GM15510 (cell line): ENCODE data around the gene DHX38.

Experiments
- POLR2A ChIP-seq: IDR thresholded peaks from 3 replicates; pipeline ENCODE4 v1.6.1; 2011; ENCODE audit warnings: borderline replicate concordance; ENCODE audit not compliant: insufficient read length; ENCODE audit errors: extremely low read depth

DHX38 gene

DNA sequence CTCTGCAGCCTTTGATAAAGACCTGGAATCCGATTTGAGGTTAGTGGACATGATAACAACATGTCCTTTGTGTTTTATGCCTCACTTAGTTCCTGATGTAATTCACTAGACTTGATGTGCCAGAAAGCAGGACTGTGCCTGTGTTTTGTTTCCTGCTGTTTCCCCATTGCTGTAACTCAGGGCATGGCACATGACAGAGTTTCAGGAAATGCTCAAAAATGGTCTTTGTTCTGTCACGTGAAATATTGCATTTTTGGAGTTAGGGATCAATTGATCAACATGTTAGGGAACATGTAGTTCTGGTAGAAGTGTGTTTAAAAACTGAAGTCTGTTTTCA, 32.8 kb downstream of the DHX38 start:
- no peak for TF ChIP-seq POLR2A

- TF ChIP-seq POLR2A, result no peak
Observed at GRCh38 chr16:72128701-72129100, 35.1 kb downstream of the DHX38 start.

- no peak for TF ChIP-seq POLR2A
Observed at GRCh38 chr16:72129976-72130656, 36.5 kb downstream of the DHX38 start.

DNA sequence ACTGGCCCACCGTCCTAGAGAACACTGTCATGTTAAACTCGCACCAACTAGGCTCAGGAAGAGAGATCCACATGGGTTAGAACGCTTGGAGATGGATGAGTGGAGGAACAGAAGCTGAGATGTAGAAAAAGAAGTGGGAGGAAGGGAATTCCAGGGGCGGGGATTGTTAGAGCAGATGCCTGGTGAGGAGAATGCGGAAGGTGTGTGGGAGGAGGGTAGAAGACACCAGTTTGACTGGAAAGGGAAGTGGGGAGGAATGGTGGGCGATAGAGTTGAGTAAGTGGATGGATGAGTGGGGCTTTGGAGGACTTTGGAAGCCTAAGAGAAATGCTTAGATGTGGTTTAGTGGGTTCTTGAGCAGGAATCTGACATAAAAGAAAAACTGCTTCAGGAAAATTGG, 37.4 kb downstream of the DHX38 start:
- no peak for TF ChIP-seq POLR2A

DNA sequence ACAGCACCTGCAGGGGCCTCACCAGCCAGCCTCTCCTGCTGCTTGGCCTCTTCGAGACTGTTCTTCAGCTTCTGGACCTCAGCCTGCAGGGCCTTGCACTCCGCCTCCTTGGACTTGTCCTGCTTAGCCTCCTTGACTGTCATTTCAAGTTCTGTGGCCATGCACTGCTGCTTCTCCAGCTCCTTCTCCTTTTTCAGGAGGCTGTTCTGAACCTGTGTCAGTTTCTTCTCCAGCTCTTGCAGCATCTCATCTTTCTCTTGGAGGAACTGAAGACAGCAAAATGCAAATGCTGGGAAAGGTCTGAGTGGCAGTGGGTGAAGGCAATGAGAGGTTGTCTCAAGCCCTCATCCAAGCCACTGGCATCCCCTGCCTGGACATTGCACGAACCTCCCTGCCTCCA, 39.1 kb downstream of the DHX38 start:
- TF ChIP-seq POLR2A, result no peak

DNA sequence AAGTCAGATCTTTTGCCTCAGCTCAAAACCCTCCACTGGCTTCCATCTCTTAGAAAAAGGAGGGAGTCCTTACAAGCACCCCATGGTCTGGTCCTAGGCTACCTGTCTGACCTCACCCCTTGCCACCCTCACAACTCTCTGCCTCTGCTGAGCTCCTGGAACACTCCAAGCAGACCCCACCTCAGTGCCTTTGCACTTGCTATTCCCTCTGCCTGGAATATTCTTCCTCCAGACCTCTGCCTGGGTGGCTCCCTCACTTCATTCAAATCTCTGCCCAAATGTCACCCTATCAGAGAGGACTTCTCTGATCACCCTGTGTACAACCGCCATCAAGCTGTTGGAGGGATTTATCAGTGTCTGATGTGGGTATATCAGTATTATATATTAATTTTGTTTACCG, 40.9 kb downstream of the DHX38 start:
- no peak for TF ChIP-seq POLR2A

DNA sequence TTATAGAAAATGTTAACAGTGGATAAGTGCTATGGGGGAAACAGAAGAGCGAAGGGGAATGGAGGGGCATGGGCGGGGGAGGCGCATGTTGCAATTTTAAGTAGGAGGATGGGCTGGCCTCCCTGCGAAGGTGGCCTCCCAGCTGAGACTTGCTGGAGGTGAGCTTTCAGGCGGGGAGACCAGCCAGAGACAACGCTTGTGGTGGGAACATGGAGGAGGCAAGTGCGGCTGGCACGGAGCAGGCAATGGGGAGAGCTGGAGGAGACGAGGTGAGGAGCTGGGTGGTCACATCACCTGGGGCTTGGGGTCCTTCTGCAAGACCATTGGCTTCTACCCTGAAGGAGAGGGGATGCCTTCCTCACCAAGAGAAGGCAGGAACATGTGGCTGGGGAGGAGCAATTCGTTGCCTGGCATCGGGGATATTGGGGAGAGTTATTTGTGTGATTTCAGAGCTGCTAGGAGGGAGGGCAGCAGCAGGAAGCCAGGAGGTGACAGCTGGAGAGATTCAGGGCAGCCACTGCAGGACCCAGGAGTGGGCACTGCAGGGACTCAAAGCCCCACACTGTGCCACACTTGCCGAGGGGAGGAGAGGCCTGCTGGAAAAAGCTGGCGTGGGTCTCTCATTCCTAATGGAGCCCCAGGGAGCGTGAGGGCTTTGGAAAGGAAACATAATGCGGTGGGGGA, 43.9 kb downstream of the DHX38 start:
- no peak for TF ChIP-seq POLR2A

DNA sequence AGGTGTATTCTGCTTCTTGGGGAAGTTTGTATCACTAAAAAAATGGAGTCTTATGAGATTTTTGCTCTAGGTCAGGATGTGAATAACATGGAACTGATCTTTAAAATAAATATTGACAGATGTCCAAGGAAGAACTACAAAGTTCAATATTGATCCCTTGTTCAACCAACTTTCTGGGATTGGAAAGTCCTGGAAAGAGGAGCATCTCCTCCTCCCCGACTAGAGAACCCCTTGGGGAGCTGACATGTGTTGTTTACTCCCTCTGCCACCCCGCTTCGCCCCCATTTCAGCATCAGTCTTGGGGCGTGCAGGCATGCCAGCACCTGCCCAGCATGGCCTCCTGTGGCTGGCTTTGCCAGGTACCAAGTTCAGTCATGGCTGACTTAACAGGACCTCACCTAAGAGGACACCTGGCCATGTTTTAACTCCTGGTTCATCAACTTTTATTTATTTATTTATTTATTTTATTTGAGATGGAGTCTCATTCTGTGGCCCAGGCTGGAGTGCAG, 44.5 kb downstream of the DHX38 start:
- no peak for TF ChIP-seq POLR2A

DNA sequence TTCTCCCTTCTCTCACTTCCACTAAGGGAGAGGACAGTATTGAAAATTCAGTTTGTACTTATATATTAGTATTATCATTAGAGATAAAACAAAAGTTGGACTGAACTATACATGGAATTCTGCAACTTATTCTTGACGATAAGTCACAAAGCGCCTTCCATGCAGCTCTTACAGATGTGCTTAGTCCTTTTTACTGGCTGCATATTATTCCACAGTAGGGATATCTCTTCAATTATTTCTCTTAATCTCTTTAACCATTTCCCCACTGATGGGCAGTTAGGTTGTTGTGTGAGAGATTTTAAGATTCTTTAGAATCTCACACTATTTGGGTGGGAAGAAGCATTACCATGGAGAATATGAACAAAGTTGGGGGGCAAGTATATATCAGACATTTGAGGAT, 46.3 kb downstream of the DHX38 start:
- no peak for TF ChIP-seq POLR2A

DNA sequence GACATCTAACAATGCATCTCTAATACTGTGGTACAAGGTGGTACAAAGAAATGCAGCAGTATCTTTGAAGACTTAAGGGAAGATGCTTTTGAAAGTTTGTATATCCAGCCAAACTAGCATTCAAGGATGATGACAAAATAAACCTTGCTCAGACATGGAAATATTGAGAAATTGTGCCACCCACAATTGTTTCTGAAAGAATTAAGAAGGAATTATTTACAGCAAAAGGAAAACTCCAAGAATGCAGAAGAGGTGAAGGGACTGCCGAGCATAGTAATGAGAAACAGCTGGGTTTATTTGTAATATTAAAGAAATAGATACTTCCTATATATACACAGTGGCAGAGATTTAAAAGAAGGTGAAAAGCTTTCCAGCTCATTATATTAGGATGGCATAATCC, 48.8 kb downstream of the DHX38 start:
- no peak for TF ChIP-seq POLR2A

DNA sequence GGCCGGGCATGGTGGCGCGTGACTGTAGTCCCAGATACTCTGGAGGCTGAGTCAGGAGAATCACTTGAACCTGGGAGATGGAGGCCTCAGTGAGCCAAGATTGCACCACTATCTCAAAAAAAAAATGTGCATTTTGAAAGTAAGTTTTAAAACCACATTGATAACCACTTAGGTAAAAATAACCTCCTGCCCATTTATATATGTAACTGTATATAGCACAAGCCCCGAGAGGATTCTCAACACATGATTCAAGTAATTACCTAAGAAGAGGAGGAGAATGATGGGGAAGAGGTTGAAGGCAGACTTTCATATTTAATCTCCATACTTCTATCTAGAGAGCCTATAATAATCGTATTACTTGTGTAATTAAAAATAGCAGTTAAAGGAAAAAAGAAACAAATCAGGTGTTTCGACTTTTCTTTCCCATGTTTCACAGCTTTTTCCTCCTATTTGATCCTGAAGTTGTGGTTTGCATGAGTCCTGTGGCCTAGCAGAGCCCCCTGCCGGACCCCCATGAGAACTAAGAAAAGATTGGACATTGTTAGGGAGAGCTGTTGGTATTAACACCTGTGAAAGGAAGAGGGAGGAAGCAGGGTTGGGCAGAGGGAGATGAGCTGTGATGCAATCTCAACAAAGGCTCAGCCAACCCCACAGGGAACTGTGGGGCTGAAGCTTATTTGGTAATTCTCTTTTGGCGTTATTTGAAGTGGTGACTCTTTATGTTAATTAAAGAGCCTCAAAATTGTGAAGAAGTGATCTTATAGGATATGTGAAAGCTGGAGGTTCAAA, 56.2 kb downstream of the DHX38 start:
- TF ChIP-seq POLR2A, result no peak

- no peak for TF ChIP-seq POLR2A
Observed at GRCh38 chr16:72159386-72159785, 65.7 kb downstream of the DHX38 start.

DNA sequence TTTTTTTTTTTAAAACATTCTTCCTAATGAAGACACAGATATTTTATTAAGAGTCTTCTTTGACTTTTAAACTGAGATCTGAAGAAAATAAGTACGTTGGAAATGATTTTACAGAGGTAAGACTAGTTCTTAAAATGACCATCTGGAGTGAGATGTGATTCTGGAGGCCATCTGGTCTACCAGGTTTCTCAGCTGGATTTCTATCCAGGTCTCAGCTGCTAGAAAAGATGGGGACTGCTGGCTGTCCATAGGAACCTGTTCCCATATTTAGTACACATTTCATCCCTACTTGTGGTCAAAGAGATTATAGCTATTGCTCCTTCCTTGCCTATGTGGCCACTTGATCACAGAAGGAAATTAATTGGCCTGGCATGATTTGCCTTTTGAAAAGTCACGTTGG, 66.2 kb downstream of the DHX38 start:
- TF ChIP-seq POLR2A, result no peak

GRCh38 chr16:72162105-72162692, 68.6 kb downstream of the DHX38 start:
- TF ChIP-seq POLR2A, result no peak
